Measurements from ENCODE around the gene MED9. TPM values are rescaled to one million over a fixed set of nuclear protein-coding genes. Genes with fewer than 3 reads are reported as not detected.

MED9 gene
- total and polyA plus RNA-seq, 11 donors: 26.3 to 64.4 (median 34.2) TPM

DNA sequence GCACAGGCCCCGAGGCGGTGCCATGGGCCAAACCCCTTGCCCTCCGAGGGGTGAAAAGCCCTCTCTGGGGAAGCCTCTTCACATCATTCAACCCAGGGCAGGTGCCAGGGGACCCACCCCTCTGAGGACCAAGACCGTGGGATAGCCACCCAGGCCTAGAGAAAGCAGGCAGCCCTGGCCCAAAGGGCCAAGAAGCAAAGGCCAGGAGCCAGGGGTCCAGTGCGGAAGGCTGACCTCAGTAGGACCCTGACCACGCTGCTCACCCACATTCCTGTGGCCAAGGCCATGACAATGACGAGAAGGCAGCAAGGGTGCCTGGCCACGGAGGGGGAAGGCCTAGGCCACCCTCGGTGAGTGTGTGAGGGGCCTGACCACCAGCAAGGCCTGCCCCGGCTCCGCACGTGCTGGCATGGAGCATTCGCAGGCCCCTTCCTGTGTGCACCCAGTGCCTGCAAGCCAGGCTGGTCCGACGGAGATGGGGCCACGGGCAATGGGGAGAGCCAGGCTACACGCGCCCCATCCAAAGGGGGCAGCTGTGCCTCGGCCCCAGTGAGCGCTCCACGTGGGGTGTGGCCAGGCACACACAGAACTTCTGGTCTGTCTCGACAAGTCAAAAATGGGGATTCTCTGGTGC lies 43.9 kb downstream of the MED9 start:
- WGBS, 4 donors: 92 to 94% (median 93%) methylated on average over 18 to 22 of the region's 22 CpGs
- H3K9me3 ChIP-seq: no peaks in the 10 kb centered on the region
- peaks cover 0 to 4% (median 0%) of the 10 kb centered on the region in 12 donors for H3K4me1 ChIP-seq
- no peak overlapping the region for H3K27ac ChIP-seq
- peaks cover 0 to 4% (median 0%) of the 10 kb centered on the region in 9 donors for H3K36me3 ChIP-seq
- ATAC-seq: no peak
- H3K4me3 ChIP-seq: no peak overlapping the region
- TF ChIP-seq CTCF (IDR thresholded peaks at IDR 0.05) (no peak), POLR2A (IDR thresholded peaks at IDR 0.05) (no peak)
- intact Hi-C loops (cut with DNase I): no loop called here
- no peaks in the 10 kb centered on the region for H3K27me3 ChIP-seq
- DNase-seq: peak in 1 of 5 donors; percentile 55

- Histone ChIP-seq H3K4me1 (peaks cover 0 to 28% (median 8%) of the 10 kb centered on the region in 12 donors), H3K9me3 (no peaks in the 10 kb centered on the region), H3K27me3 (no peaks in the 10 kb centered on the region), H3K4me3 (no peak overlapping the region), H3K36me3 (peaks cover 0 to 4% (median 0%) of the 10 kb centered on the region in 9 donors), H3K27ac (no peak overlapping the region)
- TF ChIP-seq CTCF (IDR thresholded peaks at IDR 0.05) (no peak), POLR2A (IDR thresholded peaks at IDR 0.05) (no peak)
- no peak for ATAC-seq
- intact Hi-C loops (cut with DNase I): no loop called here
- 73 to 77% (median 76%) methylated on average over 14 of the region's 14 CpGs for WGBS, 4 donors
- DNase-seq: peak in 1 of 5 donors; percentile 26
Measured at GRCh38 chr17:17523001-17523730, 46.4 kb downstream of the MED9 start.

- Histone ChIP-seq H3K9me3 (no peaks in the 10 kb centered on the region), H3K27me3 (no peaks in the 10 kb centered on the region), H3K4me3 (no peak overlapping the region), H3K36me3 (peaks cover 0 to 4% (median 0%) of the 10 kb centered on the region in 9 donors), H3K27ac (no peak overlapping the region), H3K4me1 (peaks cover 0 to 35% (median 11%) of the 10 kb centered on the region in 12 donors)
- intact Hi-C loops (cut with DNase I): no loop called here
- ATAC-seq: no peak
- no peak for DNase-seq
- TF ChIP-seq POLR2A (IDR thresholded peaks at IDR 0.05) (no peak), CTCF (IDR thresholded peaks at IDR 0.05) (no peak)
- WGBS, 4 donors: 89 to 91% (median 90%) methylated on average over 19 of the region's 19 CpGs
Measured at GRCh38 chr17:17523731-17524490, 47.1 kb downstream of the MED9 start.

DNA sequence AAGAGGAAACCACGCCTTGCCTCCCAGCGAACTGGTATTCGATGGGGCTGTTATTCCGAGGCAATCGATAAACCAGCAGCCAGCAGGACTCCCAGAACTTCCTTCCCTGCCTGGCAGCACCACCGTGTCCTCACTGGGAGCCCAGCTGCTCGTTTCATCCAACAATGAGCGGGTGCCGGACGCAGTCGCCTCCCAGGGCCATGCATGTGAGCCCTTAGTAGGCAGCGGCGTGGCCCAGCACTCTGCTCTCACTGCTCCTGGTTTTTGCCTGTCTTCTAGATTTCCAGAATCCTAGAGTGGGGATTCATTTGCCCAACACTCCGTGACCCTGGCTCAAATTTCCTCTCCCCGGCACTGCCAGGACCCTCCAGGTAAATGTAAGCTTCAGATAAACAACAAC lies 48.5 kb downstream of the MED9 start:
- TF ChIP-seq POLR2A (IDR thresholded peaks at IDR 0.05): no peak
- no peak for TF ChIP-seq CTCF (IDR thresholded peaks at IDR 0.05)
- DNase-seq: peak in 2 of 5 donors; percentile 25 to 34
- Histone ChIP-seq H3K27me3 (no peaks in the 10 kb centered on the region), H3K9me3 (no peaks in the 10 kb centered on the region), H3K27ac (peak overlapping the region in 4 of 12 donors; percentile 72 to 85 (median 82)), H3K36me3 (peaks cover 0 to 4% (median 0%) of the 10 kb centered on the region in 9 donors), H3K4me3 (no peak overlapping the region), H3K4me1 (peaks cover 0 to 41% (median 14%) of the 10 kb centered on the region in 12 donors)
- no peak for ATAC-seq
- 71 to 81% (median 74%) methylated on average over 15 of the region's 15 CpGs for WGBS, 4 donors
- intact Hi-C loops (cut with DNase I): loop anchor here in 1 of 10 donors (5.0 kb wide), 1 partner anchor 42 kb away; no protein-coding TSS in a partner anchor

Measured in heart left ventricle (tissue), 16 donors.